Erythroblast (primary cell): ENCODE results near the gene EHBP1L1.

Experiments
- DNase-seq, 2 experiments: peaks; one replicate each; lab custom pipeline; 2025; lab: John Stamatoyannopoulos, UW
- GATA1 ChIP-seq: IDR thresholded peaks from 2 replicates; pipeline ENCODE4 v1.6.1; 2011; ENCODE audit warnings: low read depth, mild to moderate bottlenecking, control low read depth, low read length, moderate library complexity
- POLR2A ChIP-seq: IDR thresholded peaks from 2 replicates; pipeline ENCODE4 v1.6.1; 2011; ENCODE audit warnings: mild to moderate bottlenecking, low read length

Gene EHBP1L1

DNA sequence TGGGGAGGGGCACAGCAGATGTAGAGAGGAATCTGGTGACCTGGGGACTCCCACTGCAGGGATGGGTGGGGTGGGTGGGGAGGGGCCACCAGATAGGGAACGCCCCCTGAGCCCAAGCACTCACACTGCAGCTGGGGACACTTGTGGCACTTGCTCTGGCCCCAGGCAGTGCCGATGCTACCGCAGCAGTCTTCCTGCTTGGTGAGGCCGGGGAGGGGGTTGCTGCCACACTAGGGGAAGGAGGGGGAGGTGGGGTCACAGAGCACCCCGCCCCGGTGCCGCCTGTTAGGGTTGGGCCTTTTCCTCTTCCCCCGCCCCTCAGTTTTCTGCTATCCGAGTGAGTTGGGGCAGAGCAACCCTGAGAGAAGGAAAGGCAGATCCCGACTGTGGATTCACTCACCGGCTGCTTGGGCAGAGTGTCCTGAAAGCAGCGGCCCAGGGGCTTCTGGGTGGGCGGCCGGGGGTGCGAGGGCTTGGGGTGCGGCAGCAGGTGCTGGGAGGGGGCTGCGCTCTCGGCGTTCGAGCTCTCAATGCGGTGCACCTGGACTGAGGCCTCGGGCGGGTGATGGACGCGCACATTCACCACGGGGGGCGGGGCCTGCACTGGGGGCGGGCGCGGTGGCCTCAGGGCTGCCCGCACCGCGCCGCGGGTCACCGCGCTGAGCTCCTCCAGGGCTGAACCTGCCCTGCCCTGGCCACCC is 22.4 kb upstream of the EHBP1L1 start:
- TF ChIP-seq POLR2A: no peak
- TF ChIP-seq GATA1: no peak
- peak; percentile 75 to 81 for DNase-seq

DNA sequence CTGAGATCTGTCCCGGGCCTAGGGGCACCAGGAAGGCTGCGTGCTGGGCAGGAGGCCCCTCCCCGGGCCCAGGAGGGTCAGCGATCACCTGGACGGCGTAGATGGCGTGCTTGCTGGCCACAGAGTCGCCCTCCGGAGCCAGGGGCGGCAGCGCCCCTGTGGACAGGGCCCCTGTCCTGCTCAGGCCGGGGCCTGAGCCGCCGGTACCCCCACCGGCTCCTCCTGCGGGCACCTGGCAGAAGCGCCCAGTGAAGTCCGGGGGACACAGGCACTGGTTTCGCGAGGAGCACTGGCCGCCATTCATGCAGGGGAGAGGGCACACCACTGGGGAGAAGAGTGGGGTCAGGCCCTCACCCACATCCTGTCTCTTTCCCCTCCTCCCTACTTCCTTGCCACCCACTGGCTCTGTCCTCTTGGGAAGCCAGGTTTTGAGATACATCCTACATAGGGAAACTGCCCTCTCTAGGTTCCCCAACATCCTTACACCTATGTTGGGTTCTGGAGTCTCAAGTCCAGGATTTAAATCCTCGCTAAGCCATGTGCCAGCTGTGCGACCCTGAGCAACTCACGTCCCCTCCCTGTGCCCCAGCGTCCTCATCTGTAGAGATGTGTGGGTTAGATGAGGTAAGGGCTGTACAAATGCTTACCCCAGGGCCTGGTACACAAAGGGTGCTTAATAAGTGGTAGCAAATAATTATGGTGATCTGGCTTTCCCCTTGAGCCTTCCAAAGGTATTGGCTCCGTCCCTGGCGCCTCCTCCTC is 21.6 kb upstream of the EHBP1L1 start:
- no peak for DNase-seq
- TF ChIP-seq GATA1 (no peak), POLR2A (no peak)

- TF ChIP-seq GATA1 (no peak), POLR2A (no peak)
- no peak for DNase-seq
Measured at GRCh38 chr11:65554842-65555430, 20.9 kb upstream of the EHBP1L1 start.

DNA sequence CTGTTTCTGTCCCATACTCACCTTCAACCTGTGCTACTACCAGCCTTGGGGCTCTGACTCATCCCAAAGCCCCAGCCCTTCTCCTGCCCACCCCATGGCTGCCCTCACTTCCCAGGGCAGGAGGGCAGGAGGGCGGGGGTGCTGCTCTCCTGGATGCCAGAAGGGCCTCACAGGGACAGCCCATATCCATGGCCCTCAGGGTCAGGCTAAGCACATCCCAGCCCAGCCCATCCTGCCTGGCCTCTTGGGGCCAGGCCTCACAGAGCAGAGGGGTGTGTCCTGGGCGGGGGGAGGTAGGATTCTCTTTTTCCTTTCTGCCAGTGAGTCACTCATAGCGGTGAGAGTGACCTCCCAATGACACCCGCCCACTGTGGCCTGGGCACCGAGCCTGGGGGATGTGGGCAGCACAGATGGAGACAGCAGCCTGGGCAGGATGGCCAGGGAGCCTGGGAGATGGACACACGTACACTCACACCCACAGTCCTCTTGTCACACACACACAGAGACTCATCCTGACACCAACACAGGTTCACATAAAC is 20.1 kb upstream of the EHBP1L1 start:
- DNase-seq: peak in 1 of 2 experiments; percentile 49
- TF ChIP-seq POLR2A (no peak), GATA1 (no peak)

DNA sequence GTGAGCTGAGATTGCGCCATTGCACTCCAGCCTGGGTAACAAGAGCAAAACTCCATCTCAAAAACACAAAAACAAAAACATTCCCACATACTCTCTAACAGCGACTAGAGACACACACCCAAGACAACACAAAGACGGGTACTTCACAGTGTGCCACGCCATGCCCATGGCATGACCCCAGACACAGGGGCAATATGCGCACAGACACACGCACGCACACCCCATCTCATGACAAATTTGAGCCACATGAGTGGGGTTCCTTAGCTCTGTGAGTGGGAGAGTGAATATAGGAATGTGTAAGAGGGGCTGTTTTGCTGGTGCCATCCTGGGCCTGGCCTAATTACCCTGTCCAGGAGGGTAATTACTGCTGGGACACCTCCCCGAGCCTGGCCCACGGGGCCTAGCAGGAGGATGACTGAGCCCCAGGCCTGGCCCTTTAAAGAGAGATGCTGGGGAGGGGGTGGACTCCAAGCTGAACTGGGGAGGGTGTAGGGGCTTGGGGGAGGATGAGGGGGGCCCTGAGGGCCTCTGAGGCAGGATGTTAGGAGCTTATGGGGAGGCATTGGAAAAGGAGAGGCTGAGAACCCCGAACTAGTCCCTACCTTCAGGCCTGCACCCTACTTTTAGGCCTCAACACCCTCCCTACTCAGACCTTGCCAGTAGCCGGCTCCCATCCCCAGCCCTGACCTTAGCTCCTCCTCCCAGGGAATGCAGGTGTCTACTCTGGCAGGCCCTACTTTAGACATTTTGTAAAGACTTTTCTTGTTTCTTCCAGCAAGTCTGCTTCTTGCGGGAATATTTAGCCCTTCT is 19.2 kb upstream of the EHBP1L1 start:
- TF ChIP-seq GATA1: no peak
- no peak for DNase-seq

DNA sequence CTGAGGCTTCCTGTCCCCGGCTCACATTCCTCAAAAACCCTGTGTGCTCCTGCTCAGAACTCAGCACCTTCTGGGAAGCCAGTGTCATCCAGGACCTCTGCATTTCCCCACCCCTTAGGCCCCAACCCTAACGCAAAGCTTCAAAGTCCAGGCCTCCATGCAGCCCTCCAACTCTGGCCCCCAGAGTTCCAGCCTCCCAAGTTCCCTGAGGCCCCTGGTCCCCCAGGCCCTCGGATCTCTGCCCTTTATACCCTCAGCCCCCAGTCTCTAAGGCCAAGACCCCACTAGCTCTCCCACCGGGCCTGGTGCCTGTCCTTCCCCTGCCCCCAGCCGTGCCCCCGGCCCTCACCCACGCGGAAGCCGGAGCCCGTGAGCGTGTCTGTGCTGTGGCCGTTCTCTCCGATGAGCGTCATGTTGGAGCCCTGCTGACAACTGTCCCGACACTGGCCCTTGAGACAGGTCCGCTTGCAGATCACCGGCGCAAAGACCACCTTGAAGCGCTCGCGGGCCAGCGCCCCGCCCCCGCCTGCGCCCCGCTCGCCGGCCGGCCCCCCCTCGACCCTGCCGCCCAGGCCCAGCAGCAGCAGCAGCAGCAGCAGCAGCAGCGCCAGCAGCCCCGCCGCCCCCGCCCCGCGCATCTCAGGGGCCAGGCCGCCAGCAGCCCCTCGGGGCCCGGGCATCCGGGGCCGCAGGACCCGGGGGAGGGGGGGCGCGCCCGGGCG is 18.4 kb upstream of the EHBP1L1 start:
- TF ChIP-seq GATA1 (no peak), POLR2A (no peak)
- no peak for DNase-seq

DNA sequence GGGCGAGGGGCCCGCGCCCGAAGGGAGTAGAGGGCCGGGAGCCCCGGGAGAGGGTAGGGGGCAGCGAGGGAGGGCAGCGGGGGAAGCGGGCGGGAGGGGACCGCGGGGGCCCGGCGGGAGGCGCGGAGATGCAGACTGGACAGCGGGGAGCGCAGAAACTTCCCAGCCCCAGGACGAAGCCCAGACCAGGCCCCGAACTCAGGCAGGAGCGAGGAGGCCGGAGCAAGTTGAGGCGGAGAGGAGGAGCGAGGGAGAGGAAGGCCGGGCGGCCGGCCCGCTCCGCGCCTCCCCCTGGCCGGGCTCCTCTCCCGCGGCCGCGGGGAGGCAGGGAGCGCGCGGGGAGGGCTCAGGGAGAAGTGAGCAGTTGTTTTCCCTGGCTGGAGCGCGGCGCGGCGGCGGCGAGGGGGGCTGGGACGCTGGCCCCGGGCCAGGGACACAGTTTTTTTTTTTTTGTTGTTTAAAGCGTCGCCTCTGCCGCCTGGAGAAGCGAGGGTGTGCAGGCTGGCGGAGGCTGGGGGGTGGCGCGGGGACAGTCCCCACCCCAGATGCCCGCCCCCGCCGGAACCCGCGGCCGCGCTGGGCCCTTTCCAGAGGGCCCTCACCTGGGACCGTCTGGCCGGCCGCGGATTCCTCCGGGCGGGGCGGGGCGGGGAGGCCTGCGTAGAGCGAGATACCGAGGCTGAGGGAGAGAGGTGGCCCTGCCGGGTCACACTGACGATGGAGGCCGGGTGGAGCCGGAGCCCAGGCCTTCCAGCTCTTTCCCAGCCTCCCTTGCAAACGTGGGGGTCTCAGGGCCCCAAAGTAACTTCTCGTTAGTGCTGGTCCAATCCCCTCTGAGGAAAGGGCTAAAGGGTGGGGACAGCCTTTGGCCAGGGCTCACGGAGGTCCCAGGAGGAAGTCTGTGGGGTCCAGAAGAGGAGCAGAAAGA is 17.6 kb upstream of the EHBP1L1 start, which contains the start of gene LTBP3:
Gene LTBP3 (minus strand): TSS at position 358 of the 928 bp plus-strand sequence. CDS start 400 bp downstream, outside the sequence.
- TF ChIP-seq GATA1: no peak
- peak; percentile 32 for TF ChIP-seq POLR2A

GRCh38 chr11:65558930-65559509 is 16.8 kb upstream of the EHBP1L1 start:
- TF ChIP-seq POLR2A (no peak), GATA1 (no peak)
- DNase-seq: no peak

More for the DNA sequence above, 17.6 kb upstream of the EHBP1L1 start, which contains the start of gene LTBP3:
- DNase-seq: peak; percentile 80 to 83

DNA sequence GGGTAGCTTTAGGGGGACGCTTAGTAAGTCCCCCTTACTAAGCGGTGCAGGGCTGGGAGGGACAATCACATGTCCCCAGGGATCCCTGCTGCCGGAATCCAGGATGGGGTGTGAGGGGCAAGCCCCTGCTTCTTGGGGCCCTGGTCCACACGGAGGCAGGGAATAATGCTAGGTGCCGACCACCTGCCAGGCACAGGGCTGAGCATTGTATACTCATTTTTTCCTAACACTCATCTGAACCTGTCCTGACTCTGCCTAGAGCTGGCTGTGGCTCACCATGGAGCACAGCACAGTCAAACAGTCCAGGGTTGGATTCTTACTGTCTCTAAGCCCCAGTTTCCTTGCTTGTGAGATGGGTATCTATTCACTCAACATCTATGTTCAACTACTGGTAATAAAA is 16.3 kb upstream of the EHBP1L1 start:
- TF ChIP-seq GATA1: no peak
- no peak for TF ChIP-seq POLR2A
- no peak for DNase-seq

GRCh38 chr11:65559951-65560537 is 15.8 kb upstream of the EHBP1L1 start:
- no peak for TF ChIP-seq POLR2A
- TF ChIP-seq GATA1: no peak
- DNase-seq: peak; percentile 60 to 69
